Central memory CD8-positive, alpha-beta T cell (primary cell): ENCODE data around the gene GDAP1L1.
"Not testable (repeated sequence)": the region's sequence is repeated elsewhere in the genome, so short reads cannot be mapped to it uniquely, and the experiment has no call there.

Experiments used
- ATAC-seq: fragments of 150-1000 bp; cut with Tn5 transposase; replicated peaks from 2 replicates; pipeline ENCODE4 v1.10.0; 2022; ENCODE audit warnings: mild to moderate bottlenecking, moderate FRiP score, moderate number of reproducible peaks; ENCODE audit not compliant: poor library complexity, severe bottlenecking; ENCODE audit errors: extremely low read depth
- DNase-seq, 2 donors: peaks; one replicate each; pipeline ENCODE4 v3.0.0; 2021; ENCODE audit warnings: low spot score in 2 of 2
- H3K27ac Mint-ChIP-seq: one replicate; pipeline ENCODE4 v1.8.0; 2022; ENCODE audit warnings: low read depth, mild to moderate bottlenecking, moderate library complexity, mixed read lengths
- H3K27me3 Mint-ChIP-seq: one replicate; pipeline ENCODE4 v1.8.0; 2022; ENCODE audit warnings: mixed read lengths
- H3K36me3 Mint-ChIP-seq: one replicate; pipeline ENCODE4 v1.8.0; 2022; ENCODE audit warnings: mild to moderate bottlenecking, moderate library complexity, mixed read lengths; ENCODE audit not compliant: insufficient read depth
- H3K4me1 Mint-ChIP-seq: one replicate; pipeline ENCODE4 v1.8.0; 2022; ENCODE audit warnings: mixed read lengths
- H3K4me3 Mint-ChIP-seq: one replicate; pipeline ENCODE4 v1.8.0; 2022; ENCODE audit warnings: mild to moderate bottlenecking, moderate library complexity, mixed read lengths
- H3K9me3 Mint-ChIP-seq: one replicate; pipeline ENCODE4 v1.8.0; 2022; ENCODE audit warnings: mixed read lengths

GDAP1L1 gene

DNA sequence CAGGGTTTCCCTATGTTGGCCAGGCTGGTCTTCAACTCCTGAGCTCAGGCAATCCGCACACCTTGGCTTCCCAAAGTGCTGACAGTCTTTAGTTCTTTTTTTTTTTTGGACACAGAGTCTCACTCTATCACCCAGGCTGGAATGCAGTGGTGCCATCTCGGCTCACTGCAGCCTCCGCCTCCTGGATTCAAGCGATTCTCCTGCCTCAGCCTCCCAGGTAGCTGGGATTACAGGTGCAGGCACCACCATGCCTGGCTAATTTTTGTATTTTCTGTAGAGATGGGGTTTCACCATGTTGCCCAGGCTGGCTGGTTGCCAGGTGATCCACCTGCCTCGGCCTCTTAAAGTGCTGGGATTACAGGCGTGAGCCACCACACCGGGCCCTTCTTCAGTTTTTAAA is 80.6 kb downstream of the GDAP1L1 start:
- Mint-ChIP-seq H3K4me3 (peak overlapping the region; percentile 30), H3K27me3 (peaks cover 32% of the 10 kb centered on the region)
- not testable (repeated sequence) for H3K27ac Mint-ChIP-seq, H3K9me3 Mint-ChIP-seq, ATAC-seq, H3K4me1 Mint-ChIP-seq, DNase-seq, H3K36me3 Mint-ChIP-seq

DNA sequence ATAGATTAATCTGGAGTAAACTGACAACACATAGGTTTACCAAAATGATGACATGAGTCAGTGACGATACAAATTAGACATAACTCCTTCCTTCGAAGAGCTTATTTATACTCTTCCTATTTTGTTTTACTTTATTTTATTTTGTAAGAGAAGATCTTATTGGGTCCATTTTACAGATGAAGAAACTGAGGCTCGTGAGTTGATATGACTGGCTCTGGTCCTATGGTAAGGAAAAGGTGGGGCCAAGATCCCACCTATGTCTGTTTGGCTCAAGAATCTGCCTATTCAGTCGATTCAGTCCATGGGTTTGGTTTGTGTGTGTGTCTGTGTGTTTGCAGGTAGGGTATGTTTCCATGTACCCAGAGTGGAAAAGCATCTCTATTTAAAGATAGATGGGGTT is 81.3 kb downstream of the GDAP1L1 start:
- Mint-ChIP-seq H3K9me3 (no peaks in the 10 kb centered on the region), H3K4me3 (no peak overlapping the region), H3K27ac (no peak overlapping the region), H3K4me1 (peaks cover 6% of the 10 kb centered on the region), H3K36me3 (no peaks in the 10 kb centered on the region), H3K27me3 (peaks cover 37% of the 10 kb centered on the region)
- ATAC-seq (no peak), DNase-seq (no peak)
